HG03575 (cell line): Measurements from ENCODE around the gene KRT83.

Experiments used
- ATAC-seq: cut with Tn5 transposase; IDR thresholded peaks from one replicate; pipeline ENCODE4 v1.9.1; 2021; ENCODE audit not compliant: unreplicated experiment, insufficient number of reproducible peaks, low FRiP score; ENCODE audit errors: extremely low read depth

The KRT83 gene

GRCh38 chr12:52320784-52321400 is at the start of gene KRT83:
TSS of gene KRT83 (minus strand) at chr12:52321398. CDS start at chr12:52321335, 63 bp downstream.
- no peak for ATAC-seq

GRCh38 chr12:52369809-52370208 is 48.6 kb upstream of the KRT83 start:
- no peak for ATAC-seq

DNA sequence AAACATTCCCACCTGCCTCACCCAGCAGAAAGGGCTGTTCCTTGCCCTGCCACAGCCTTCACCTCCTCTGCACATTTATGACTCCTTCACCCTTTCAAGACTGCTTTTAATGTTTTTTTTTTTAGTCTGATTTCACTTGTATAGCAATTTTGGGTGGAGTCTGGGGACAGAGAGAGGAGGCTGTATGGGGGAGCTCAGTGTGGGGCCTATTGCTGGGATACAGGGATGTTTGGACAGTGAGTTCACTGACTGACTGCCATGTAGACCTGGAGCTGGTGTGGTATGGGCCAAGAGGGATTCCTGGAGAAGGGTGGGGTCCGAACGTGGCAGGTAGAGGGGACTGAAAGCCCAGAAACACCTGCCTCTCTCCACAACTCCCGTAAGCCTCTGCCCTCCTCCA is 48.0 kb upstream of the KRT83 start:
- ATAC-seq, result no peak

DNA sequence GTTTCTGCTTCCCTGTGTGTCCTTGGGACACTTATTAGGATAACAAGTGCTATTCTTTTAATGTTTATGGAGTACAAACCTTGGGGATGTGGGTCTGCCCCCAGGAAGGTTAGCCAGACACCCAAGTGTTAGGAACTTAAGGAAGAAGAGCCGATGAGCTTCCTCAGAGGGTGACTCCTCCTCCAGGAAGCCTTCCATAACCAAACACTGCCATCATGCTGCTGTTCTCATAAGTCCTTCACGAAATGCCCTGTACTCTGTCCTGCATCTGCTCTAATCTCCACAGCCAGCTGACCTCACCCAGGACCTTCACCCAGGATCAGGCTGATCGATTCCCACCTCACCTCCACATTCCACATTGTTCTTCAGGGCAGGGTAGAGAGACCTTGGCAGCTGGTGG is 47.3 kb upstream of the KRT83 start:
- ATAC-seq, result no peak

- no peak for ATAC-seq
Measured at GRCh38 chr12:52367876-52368275, 46.7 kb upstream of the KRT83 start.

GRCh38 chr12:52366738-52367485 is 45.7 kb upstream of the KRT83 start, which contains the start of gene KRT85:
TSS of gene KRT85 (minus strand) at chr12:52367481. CDS start at chr12:52367405, 76 bp downstream.
- ATAC-seq, result no peak

GRCh38 chr12:52364901-52365489 is 43.8 kb upstream of the KRT83 start:
- no peak for ATAC-seq

- ATAC-seq, result no peak
Measured at GRCh38 chr12:52364061-52364460, 42.9 kb upstream of the KRT83 start.

DNA sequence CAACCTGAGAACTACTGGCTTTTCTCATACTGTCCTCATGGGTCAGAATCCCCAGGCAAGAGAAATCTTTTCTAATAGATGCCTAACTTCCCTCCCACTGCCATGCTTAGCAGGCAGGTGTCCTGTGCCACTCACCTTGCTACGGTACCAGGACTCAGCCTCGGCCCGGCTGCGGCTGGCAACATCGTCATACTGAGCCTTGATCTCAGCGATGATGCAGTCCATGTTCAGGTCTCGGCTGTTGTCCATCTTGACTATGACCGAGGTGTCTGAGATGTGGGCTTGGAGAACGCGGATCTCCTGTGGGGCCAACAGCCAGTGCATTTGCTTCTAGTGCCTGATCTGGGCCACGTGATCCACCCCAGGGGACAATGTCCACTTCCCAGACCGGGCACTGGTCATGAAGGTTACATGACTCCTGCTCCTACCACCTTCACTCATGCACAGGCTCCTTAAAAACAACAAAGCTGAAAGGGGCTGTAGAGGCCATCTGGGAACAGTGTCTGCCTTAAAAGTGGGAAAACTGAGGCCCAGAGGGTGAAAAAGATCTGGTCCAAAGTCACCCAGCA is 42.0 kb upstream of the KRT83 start:
- ATAC-seq, result no peak

DNA sequence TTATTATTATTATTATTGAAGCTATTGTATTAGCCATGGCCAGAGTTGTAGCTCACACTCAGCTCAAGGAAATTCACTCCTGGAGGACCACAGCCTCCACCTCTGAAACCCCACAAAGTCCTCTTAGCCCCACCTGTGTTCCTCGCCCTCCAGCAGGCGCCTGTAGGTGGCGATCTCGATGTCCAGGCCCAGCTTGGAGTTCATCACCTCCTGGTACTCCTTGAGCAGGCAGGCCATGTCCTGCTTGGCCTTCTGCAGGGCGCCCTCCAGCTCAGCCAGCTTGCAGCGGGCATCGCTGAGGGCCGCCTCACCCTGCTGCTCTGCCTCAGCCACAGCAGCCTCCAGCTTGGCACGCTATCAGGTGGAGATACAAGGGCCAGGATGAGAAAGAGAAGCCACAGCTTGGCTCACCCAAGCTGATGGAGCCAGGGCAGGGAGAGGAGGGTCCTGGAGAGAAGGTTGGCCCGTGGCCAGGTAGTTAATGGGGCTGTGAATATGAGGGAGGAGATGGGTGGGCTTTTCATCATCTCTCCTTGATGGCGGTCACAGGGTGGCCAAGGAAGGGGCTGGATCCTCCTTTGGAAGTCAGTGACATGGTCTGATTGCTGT is 41.0 kb upstream of the KRT83 start:
- ATAC-seq, result no peak

DNA sequence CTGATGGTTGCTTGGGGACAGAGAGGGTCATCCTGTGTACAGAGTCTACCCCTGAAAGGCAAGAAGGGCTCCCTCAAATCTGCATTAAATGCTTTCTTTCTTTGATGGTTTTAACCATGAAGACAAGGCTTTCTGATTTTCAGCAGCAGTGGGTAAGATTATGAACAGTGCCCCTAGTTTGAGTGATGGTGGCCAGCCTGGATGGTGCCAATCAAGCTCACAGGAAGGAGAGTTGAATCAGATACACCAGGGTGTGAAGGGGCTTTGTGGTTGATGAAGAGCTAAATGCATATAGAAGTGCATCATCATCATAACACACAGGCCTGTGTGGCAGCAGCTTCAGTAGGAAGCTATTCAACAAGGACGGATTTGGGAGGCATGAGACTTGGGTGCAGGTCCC is 40.4 kb upstream of the KRT83 start:
- no peak for ATAC-seq

- ATAC-seq, result no peak
Measured at GRCh38 chr12:52360663-52361271, 39.6 kb upstream of the KRT83 start.

DNA sequence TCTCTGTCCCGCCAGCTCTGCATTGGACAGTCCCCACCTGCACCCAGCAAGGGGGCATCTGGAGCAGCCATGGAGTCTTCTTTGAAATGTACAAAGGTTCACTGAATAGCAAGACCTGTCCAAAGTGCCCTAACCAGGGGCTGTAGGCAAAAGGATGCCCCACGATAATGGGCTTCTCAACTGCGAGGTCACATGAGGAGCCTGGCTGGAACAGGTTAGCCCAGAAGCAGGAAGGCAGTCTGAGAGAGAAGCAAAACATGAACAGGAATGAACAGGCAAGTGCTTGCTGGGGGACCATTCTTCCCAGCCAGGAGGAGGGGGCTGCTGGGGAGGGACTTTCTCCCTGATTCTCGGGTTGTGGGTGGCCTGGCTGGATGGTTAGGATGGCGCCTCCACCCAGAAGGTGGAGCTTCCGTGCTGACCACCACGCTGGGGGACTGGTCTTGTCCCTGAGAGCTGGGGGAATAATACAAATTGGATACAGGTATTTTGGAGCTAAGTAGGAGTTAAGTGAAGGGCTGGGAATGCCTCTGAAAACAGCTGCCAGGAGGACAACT is 39.0 kb upstream of the KRT83 start:
- ATAC-seq, result no peak

DNA sequence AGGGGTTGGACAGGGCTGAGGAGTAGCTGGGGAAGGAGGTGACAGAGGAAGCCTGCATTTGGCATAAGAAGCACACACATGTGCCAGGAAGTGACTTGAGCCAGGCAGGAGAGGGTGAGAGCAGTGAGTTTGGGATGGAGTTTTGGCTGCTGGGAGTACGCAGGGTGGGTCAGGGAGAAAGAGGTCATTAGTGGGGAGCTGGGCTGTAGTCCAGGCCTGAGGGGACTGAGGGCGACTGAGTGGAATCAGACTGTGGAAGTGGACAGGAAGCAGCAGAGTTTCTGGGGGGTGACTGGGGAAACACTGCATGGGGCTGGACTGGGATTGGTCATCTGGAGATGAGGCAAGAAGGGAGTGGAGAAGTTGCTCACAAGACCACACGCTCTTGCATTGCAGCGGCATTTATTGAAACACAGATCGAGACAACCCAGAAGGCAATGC is 38.4 kb upstream of the KRT83 start:
- no peak for ATAC-seq

DNA sequence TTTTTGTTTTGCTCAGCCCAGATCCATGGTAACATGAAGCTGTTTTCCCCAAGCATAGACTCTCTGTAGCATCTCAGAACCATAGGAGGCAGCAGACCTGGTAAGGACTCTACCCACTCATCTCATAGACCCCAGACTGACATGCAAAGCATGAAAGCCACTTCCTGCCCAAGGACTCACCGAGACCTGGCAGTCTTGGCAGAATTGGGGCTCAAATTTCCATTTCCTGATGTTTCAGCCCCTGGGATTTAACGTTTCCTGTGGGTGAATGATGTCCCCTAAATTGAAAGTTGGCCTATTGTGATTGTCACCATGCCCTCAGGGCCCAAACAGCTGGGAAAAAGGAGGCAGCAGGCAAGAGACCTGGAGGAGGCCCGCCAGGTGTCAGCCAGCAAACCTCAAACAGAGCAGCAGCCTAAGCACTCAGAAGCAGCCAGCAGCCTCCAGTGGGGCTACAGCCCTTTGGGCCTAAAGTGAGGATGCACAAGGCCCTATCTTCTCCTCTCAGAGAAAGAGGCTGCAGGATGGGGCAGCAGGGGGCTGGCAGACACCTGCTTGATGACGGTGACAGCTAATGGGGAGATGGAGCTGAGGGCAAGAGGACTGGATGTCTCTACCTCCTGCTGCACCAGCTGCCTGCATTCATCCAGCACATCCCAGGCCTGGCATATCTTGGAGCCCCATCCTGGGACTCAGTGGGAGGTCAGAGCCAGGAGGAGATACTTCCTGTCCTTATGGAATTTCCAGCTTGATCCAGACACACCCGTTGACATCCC is 37.6 kb upstream of the KRT83 start:
- ATAC-seq, result no peak

- ATAC-seq, result no peak
Measured at GRCh38 chr12:52356762-52357580, 35.8 kb upstream of the KRT83 start.

DNA sequence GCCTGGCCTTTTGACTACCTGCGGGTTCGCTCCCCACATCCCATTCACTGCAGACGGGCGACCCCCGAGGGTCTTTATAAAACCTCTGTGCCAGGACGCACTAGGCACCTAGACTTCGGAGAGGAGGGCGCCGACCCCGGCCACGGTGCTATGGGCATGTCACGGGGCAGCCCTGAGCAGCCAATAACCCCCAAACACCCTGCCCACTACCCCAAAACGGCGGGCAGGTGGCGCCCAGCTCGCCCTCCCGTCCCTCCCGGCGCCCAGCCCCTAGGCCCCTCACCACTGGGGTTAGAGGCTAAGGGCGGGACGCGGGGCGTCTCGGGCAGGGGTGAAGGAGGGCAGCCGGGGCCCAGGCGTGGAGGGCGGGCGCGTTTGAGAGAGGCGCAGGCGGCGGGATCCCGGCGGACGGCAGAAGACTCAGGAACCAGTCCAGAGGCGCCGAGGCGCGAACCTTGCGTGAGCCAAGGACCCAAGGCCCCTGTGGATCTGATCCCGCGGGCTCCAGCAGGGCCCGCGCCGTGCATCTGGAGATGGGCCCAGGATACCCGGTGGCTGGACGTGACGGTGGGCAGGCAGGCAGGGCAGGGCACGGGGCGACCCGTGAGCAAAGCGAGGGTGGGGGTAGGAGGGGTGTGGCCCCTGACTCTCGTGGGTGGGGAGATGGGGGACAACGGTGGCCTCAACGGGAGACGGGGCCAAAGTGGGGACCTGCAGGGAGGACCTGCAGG is 35.0 kb upstream of the KRT83 start:
- ATAC-seq, result no peak
